Right cardiac atrium (tissue), 5 donors: Measurements from ENCODE around the gene FZD2. TPM values are rescaled to one million over a fixed set of nuclear protein-coding genes. Genes with fewer than 3 reads are reported as not detected.
"Not testable (repeated sequence)": the region's sequence is repeated elsewhere in the genome, so short reads cannot be mapped to it uniquely, and the experiment has no call there.

ENCODE experiments used
- ATAC-seq, 2 donors: fragments of 200-7000 bp; cut with Tn5 transposase; one replicate each; pipeline versions ENCODE4 v1.8.0 to v1.9.1; 2020; ENCODE audit warnings: moderate library complexity in 2 of 2, mild to moderate bottlenecking in 1 of 2
- DNase-seq, 3 donors: peaks; one replicate each; pipeline ENCODE4 v3.0.0-alpha.2; 2020
- H3K27ac ChIP-seq: one replicate; pipeline ENCODE4 v1.5.1; 2013; ENCODE audit warnings: mild to moderate bottlenecking, low read length, control low read depth, moderate library complexity
- H3K27me3 ChIP-seq: one replicate; pipeline ENCODE4 v1.6.1; 2013; ENCODE audit not compliant: control insufficient read depth, insufficient read depth
- H3K4me1 ChIP-seq: one replicate; pipeline ENCODE4 v1.6.1; 2013; ENCODE audit warnings: low read length; ENCODE audit not compliant: control insufficient read depth, insufficient read depth
- H3K4me3 ChIP-seq: one replicate; pipeline ENCODE4 v1.5.1; 2013; ENCODE audit warnings: low read length, control low read depth
- H3K9me3 ChIP-seq: one replicate; pipeline ENCODE4 v1.6.1; 2013; ENCODE audit warnings: low read length; ENCODE audit not compliant: control insufficient read depth
- WGBS: extraction: QIAGEN DNeasy Blood & Tissue Kit; methylation state at CpG from one replicate; pipeline ENCODE4 v1.1.7; 2013; 5-methylcytosine and 5-hydroxymethylcytosine counted together
- intact Hi-C, 4 donors: fragments of 100-400 bp; cut with DNase I; formaldehyde crosslinking; loops; one replicate each; pipeline versions ENCODE4 v1.11.0 to v1.14.0; 2022 to 2023
- long read RNA-seq, 4 donors: library from polyadenylated mRNA; unstranded; transcript quantifications; one replicate each; pipeline ENCODE4 v2.0.0, GENCODE V29; 2020 to 2021
- polyA plus RNA-seq: library from polyadenylated mRNA; stranded (reverse); fragments of 200-250 nt; gene quantifications from one replicate; pipeline ENCODE4 v1.2.3, GENCODE V29; 2013
- total RNA-seq, 4 donors: library from RNA; stranded (reverse); fragmentation: NEBNext Ultra II Directional; extraction: Animal tissue kit (Norgen Biotek cat#: 25700); gene quantifications; one replicate each; pipeline ENCODE4 v1.2.1, GENCODE V29; 2021
- donor health status: healthy with polysubstance abuse.
- donor health status: DM: no; HTN: yes; CAD: no.
- donor health status: DM: no; HTN: no; CAD: no.
- donor health status: DM: no; HTN: yes; CAD: no; lungs with severe emphysema.
- donor health status: DM: yes; HTN: yes; CAD: no.

Gene FZD2
- total RNA-seq, result 10 to 100 TPM in 1 of 4 donors, 1 to 10 TPM in 3; 4.7 to 12.3 (median 7.9) TPM
- 2.4 TPM for polyA plus RNA-seq
- long read RNA-seq, donor 1, transcript FZD2-201 (1 exons, 2,112 nt), result major isoform, 36 of 36 reads
- long read RNA-seq, donor 1, partial matches to known transcripts, result 0 of 36 reads
- long read RNA-seq, donor 1, other reads (novel, unspliced or antisense), result 0 of 36 reads
- long read RNA-seq, donor 2, transcript FZD2-201 (1 exons, 2,112 nt), result major isoform, 12 of 12 reads
- long read RNA-seq, donor 2, partial matches to known transcripts, result 0 of 12 reads
- long read RNA-seq, donor 2, other reads (novel, unspliced or antisense), result 0 of 12 reads
- long read RNA-seq, donor 3, partial matches to known transcripts, result 0 of 1 reads
- long read RNA-seq, donor 3, other reads (novel, unspliced or antisense), result 0 of 1 reads
- long read RNA-seq, donor 4, transcript FZD2-201 (1 exons, 2,112 nt), result major isoform, 11 of 11 reads
- long read RNA-seq, donor 4, partial matches to known transcripts, result 0 of 11 reads
- long read RNA-seq, donor 4, other reads (novel, unspliced or antisense), result 0 of 11 reads

- intact Hi-C loops, result loop anchor here in 1 of 4 donors (10.0 kb wide), 1 partner anchor 68 kb away; no protein-coding TSS in a partner anchor
- under 1% methylated on average over 49 of the region's 49 CpGs for WGBS
- no peaks in the 10 kb centered on the region for H3K9me3 ChIP-seq
- no peaks in the 10 kb centered on the region for H3K27me3 ChIP-seq
- peak within 1 kb of the TSS; percentile 54 for H3K27ac ChIP-seq
- DNase-seq (peak; percentile 88 to 95 (median 92)), ATAC-seq (peak; percentile 94 to 95)
- no peaks in the 10 kb centered on the region for H3K4me1 ChIP-seq
- H3K4me3 ChIP-seq, result peak within 1 kb of the TSS; percentile 92
These were observed at the start of gene FZD2 for GRCh38 chr17:44556832-44557606. Gene FZD2 (plus strand): TSS chr17:44557484. CDS start chr17:44557689, 205 bp downstream.

DNA sequence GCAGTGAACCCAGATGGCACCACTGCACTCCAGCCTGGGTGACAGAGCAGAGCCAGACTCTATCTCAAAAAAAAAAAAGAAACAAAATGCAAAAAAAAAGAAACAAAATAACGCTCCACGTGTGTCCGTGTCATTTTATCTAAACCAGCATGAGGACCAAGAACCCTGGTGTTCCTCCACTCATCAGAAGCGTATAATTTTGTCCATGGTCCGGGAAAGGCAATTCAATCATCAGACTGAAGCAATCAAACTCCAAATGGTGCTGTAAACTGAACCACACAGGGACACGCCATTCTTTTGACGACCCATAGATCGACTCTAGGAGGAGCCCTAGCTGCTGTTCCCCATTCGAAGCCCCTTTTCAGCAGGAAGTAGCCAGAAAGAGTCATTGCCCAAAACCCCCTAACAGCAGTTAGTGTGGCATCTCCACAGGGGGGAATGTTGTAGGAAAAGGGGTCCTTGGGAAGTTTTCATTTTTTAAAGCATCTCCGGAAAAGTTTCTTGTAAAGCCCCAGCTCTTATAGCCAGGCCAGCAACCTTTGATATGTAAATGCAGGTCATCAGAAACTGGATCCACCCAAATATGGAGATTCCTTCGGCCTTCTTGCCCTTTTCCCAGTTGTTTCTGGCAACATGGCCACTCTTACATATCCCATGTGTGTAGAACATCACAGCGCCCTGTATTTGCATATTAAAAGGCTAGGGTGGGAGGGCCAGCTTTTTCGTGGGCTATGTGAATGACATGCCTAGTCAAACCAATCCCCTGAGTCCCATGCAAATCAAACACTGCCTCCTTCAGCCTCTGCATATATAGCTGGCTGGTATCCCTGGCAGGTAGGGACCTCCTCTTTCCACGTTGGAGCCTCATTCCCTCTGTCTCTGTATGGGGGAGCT, 45.8 kb upstream of the FZD2 start:
- not testable (repeated sequence) for H3K27me3 ChIP-seq, H3K27ac ChIP-seq, ATAC-seq, H3K4me3 ChIP-seq, H3K4me1 ChIP-seq, H3K9me3 ChIP-seq, DNase-seq
- intact Hi-C loops, result loop anchor here in 2 of 4 donors (10.0 kb wide), 2 partner anchors 117 to 297 kb away; partner anchors contain the start of gene UBTF (in 1 of the 2)
- WGBS, result 32% methylated on average over 14 of the region's 14 CpGs

- Histone ChIP-seq H3K4me1 (no peaks in the 10 kb centered on the region), H3K9me3 (no peaks in the 10 kb centered on the region), H3K4me3 (no peak overlapping the region), H3K27ac (no peak overlapping the region), H3K27me3 (no peaks in the 10 kb centered on the region)
- ATAC-seq (no peak), DNase-seq (no peak)
- 48% methylated on average over 3 of the region's 3 CpGs for WGBS
- intact Hi-C loops, result loop anchor here in 2 of 4 donors (10.0 kb wide), 2 partner anchors 123 to 303 kb away; partner anchors contain the start of gene UBTF (in 1 of the 2)
These were observed 39.3 kb upstream of the FZD2 start for GRCh38 chr17:44518032-44518431.

DNA sequence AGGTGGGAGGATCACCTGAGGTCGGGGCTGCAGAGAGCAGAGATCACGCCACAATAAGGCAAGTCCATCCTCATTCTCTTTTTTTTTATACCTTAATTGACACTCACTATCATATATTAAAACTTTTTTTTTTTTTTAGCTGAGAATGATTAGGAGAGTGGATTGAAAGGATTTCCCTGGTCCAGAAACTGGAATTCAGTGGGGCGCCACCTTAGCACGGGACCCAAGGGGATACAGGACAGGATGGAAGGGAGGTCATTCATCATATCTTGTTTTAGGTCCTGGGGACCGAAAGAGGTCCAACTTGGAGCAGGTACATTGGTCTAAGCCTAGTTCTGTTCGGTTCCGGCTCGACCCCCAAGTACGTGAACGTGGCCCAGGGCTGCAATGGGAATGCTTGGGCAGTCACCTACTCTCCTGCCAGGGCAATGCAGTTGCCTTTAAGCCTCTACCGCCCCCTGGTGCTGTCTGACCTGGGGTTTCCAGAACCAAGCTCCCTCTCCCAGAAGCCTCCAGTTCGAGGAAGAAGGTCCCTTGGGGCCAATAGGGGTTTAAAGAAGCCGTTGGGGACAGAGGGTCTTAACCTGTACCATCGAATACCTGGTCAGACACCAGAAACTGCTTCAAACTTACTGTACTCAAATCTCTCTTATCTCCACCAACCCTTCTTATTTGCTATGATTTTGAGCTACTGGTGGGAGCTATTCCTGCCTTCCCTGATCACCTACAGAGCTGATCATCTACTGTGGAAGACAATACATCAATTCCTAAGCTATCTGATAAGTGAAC, 34.2 kb upstream of the FZD2 start:
- Histone ChIP-seq H3K9me3 (no peaks in the 10 kb centered on the region), H3K27me3 (no peaks in the 10 kb centered on the region), H3K4me1 (no peaks in the 10 kb centered on the region), H3K4me3 (no peak overlapping the region), H3K27ac (no peak overlapping the region)
- peak; percentile 77 to 91 (median 90) for DNase-seq
- peak; percentile 82 to 90 for ATAC-seq
- intact Hi-C loops, result no loop called here
- WGBS, result 51% methylated on average over 14 of the region's 14 CpGs

- no peaks in the 10 kb centered on the region for H3K27me3 ChIP-seq
- ATAC-seq (no peak), DNase-seq (no peak)
- WGBS, result 59% methylated on average over 3 of the region's 3 CpGs
- no peaks in the 10 kb centered on the region for H3K9me3 ChIP-seq
- intact Hi-C loops, result no loop called here
- no peaks in the 10 kb centered on the region for H3K4me1 ChIP-seq
- H3K4me3 ChIP-seq, result no peak overlapping the region
- H3K27ac ChIP-seq, result no peak overlapping the region
These were observed 33.7 kb upstream of the FZD2 start for GRCh38 chr17:44523672-44523972.

DNA sequence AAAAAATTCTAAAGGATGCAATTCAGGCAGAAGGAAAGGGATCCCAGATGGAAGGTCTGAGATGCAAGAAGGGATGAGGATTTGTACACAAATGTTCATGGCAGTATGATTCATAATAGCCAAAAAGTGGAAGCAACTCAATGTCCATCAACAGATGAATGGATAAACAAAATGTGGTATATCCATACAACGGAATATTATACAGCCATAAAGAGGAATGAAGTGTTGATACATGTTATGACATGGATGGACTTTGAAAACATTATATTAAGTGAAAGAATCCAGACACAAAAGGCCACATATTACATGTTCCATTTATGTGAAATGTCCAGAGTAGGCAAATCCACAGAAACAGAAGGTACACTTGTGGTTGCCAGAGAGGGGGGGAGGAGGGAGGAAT, 30.2 kb upstream of the FZD2 start:
- DNase-seq (no peak), ATAC-seq (no peak)
- Histone ChIP-seq H3K4me1 (no peaks in the 10 kb centered on the region), H3K4me3 (no peak overlapping the region), H3K27ac (no peak overlapping the region), H3K9me3 (no peaks in the 10 kb centered on the region), H3K27me3 (no peaks in the 10 kb centered on the region)
- WGBS, result 99% methylated on average over 1 of the region's 1 CpG
- intact Hi-C loops, result no loop called here

DNA sequence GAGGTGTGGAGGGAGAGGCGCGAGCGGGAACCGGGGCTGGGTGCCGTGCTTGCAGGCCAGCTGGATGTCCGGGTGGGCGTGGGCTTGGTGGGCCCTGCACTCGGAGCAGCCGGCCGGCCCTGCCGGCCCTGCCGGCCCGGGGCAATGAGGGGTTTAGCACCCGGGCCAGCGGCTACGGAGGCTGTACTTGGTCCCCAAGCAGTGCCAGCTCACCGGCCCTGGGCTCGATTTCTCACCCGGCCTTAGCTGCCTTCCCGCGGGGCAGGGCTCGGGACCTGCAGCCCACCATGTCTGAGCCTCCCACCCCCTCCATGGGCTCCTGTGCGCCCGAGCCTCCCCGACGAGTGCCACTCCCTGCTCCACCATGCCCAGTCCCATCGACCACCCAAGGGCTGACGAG, 29.3 kb upstream of the FZD2 start:
- Histone ChIP-seq H3K27me3 (no peaks in the 10 kb centered on the region), H3K4me3 (no peak overlapping the region), H3K27ac (no peak overlapping the region), H3K9me3 (no peaks in the 10 kb centered on the region), H3K4me1 (no peaks in the 10 kb centered on the region)
- no peak for ATAC-seq
- intact Hi-C loops, result no loop called here
- 94% methylated on average over 28 of the region's 28 CpGs for WGBS
- DNase-seq, result peak in 1 of 3 donors; percentile 50

GRCh38 chr17:44529864-44530263, 27.4 kb upstream of the FZD2 start:
- ATAC-seq, result no peak
- H3K4me1 ChIP-seq, result no peaks in the 10 kb centered on the region
- H3K27ac ChIP-seq, result no peak overlapping the region
- WGBS, result 73% methylated on average over 3 of the region's 3 CpGs
- H3K27me3 ChIP-seq, result no peaks in the 10 kb centered on the region
- DNase-seq, result no peak
- no peaks in the 10 kb centered on the region for H3K9me3 ChIP-seq
- H3K4me3 ChIP-seq, result no peak overlapping the region
- intact Hi-C loops, result loop anchor here in 1 of 4 donors (5.0 kb wide), 1 partner anchor 107 kb away; no protein-coding TSS in a partner anchor

GRCh38 chr17:44530896-44531418, 26.3 kb upstream of the FZD2 start:
- no peaks in the 10 kb centered on the region for H3K27me3 ChIP-seq
- intact Hi-C loops, result loop anchor here in 1 of 4 donors (5.0 kb wide), 1 partner anchor 106 kb away; no protein-coding TSS in a partner anchor
- no peaks in the 10 kb centered on the region for H3K4me1 ChIP-seq
- no peak overlapping the region for H3K4me3 ChIP-seq
- no peak overlapping the region for H3K27ac ChIP-seq
- ATAC-seq (no peak), DNase-seq (no peak)
- no peaks in the 10 kb centered on the region for H3K9me3 ChIP-seq
- WGBS, result 73% methylated on average over 7 of the region's 7 CpGs
